Measurements from ENCODE around the gene UST.

The UST gene

DNA sequence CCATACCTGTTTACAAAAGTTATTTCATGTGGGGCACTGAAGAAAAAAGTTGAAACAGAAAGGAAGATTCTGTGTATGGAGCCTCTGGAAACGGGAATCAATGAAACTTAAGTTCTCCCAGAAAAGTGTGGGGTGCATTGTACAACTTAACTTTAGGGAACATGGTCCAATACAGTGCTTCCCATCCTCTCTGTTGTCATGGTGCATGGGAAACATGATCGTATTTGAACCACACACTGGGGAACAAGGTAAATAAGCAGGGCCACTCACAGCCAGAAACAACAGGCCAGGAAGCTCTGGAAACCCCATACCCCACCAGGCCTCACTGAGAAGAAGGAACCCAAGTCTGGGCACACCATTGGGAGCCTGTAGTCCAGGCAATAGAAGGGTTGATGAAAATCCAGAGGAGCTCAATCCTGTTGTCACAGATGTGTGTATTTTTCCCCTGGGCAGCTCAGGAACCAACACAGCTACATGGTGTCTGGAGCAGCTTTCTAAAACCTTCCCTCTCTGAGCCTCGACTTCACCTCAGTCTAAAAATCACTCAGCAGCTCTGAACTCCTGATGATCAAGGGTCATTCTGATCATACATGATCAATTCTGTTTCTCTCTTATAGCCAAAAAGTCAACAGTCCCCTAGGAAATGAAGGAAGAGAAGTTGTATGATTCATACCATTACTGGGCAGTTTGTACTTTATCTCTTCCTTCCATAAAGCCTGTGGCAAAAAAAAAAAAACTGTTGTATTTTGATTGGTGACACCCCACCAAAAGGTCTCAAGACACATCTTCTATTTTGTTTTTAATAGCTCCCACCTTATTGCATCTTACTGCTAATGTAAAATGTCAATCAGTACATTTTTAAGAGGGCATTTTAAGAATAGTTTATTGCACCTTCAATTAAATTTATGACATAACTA is 372.2 kb downstream of the UST start:
- DNase-seq (ENCODE audit: low read depth in 2 of 2) = no peak

DNA sequence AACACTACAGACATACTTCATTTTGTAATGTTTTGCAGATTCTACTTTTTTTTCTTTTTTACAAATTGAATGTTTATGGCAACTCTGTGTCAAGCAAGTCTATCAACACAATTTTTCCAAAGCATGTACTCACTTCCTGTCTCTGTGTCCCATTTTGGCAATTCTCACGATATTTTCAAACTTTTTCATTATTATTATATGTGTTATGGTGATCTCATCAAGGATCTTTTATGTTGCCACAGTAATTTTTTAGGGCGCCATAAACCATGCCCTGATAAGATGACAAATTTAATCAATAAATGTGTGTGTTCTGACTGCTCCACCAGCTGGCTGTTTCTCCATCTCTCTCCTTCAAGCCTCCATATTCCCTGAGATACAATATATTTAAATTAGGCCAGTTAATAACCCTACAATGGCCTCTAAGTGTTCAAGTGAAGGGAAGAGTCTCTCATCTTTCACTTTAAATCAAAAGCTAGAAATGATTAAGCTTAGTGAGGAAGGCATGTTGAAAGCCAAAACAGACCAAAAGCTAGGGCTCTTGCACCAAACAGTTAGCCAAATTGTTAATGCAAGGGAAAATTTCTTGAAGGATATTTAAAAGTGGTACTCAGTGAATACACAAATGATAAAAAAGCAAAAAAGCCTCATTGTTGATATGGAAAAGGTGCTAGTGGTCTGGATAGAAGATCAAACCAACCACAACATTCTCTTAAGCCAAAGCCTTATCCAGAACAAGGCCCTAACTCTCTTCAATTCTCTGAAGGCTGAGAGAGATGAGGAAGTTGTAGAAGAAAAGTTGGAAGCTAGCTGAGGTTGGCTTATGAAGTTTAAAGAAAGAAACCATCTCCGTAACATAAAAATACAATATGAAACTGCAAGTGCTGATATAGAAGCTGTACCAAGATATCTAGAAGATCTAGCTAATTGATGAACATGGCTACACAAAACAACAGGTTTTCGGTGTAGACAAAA is 376.3 kb downstream of the UST start:
- no peak for DNase-seq (ENCODE audit: low read depth in 2 of 2)

DNA sequence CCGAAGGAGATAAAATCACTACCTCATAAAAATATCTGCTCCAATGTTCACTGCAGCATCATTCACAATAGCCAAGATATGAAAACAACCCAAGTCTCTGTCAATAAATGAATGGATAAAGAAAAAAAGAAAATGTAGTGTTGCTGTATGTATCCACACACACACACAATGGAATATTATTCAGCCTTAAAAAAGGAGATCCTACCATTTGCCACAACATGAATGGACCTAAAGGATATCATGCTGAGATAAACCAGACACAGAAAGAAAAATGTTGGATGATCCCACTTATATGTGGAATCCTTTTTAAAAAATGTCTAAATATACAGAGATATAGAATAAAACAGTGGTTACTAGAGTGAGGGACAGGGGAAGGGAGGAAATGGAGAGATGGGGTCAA is 378.5 kb downstream of the UST start:
- DNase-seq (ENCODE audit: low read depth in 2 of 2) = no peak

Data from stimulated activated CD4-positive, alpha-beta T cell treated with anti-CD3 and anti-CD28 coated beads, Interleukin-4, amount 100 ng/mL, for 48 hours (primary cell).